Omental fat pad (tissue), 4 donors: Measurements from ENCODE around the gene NYAP1. TPM values are rescaled to one million over a fixed set of nuclear protein-coding genes. Genes with fewer than 3 reads are reported as not detected.
"Not testable (repeated sequence)": the region's sequence is repeated elsewhere in the genome, so short reads cannot be mapped to it uniquely, and the experiment has no call there.

ENCODE experiments used
- ATAC-seq: fragments of 150-250 bp; one replicate; pipeline ENCODE4 v1.9.1; 2016; ENCODE audit warnings: mild to moderate bottlenecking, moderate library complexity; ENCODE audit not compliant: low FRiP score
- DNase-seq: peaks from one replicate; pipeline ENCODE4 v3.0.0-alpha.2; 2019; ENCODE audit warnings: low spot score
- CTCF ChIP-seq, 3 donors: fragments of 450-650 bp; IDR thresholded peaks; one replicate each; pipeline ENCODE4 v1.5.1; 2016 to 2017; ENCODE audit warnings: antibody characterized with exemption in 3 of 3, mild to moderate bottlenecking in 3 of 3, moderate library complexity in 2 of 3
- total RNA-seq, 4 donors: library from RNA; depleted of rRNA; stranded (reverse); fragments of >200 nt; gene quantifications; one replicate each; pipeline ENCODE4 v1.1.0, GENCODE V29; 2016

Gene NYAP1
- 1 to 10 TPM in 3 of 4 donors, under 1 TPM in 1; 0.63 to 3.6 (median 2.1) TPM for total RNA-seq

- DNase-seq: no peak
- TF ChIP-seq CTCF (IDR thresholded peaks at IDR 0.05): no peak
Measured at GRCh38 chr7:100483722-100484672, at the start of gene NYAP1. Gene NYAP1, plus strand, starts transcription at chr7:100483927. Its CDS starts 1,385 bp downstream, at chr7:100485312.

GRCh38 chr7:100434297-100435144 lies 49.2 kb upstream of the NYAP1 start:
- no peak for TF ChIP-seq CTCF (IDR thresholded peaks at IDR 0.05)
- DNase-seq (no peak), ATAC-seq (no peak)

More at GRCh38 chr7:100483722-100484672, at the start of gene NYAP1:
- peak; percentile 61 for ATAC-seq

GRCh38 chr7:100435401-100436304 lies 48.1 kb upstream of the NYAP1 start:
- no peak for TF ChIP-seq CTCF (IDR thresholded peaks at IDR 0.05)
- ATAC-seq (peak; percentile 54), DNase-seq (no peak)

GRCh38 chr7:100437150-100438100 lies 46.3 kb upstream of the NYAP1 start:
- no peak for TF ChIP-seq CTCF (IDR thresholded peaks at IDR 0.05)
- DNase-seq (no peak), ATAC-seq (no peak)

- DNase-seq: no peak
- no peak for ATAC-seq
Measured at GRCh38 chr7:100438172-100438571, 45.6 kb upstream of the NYAP1 start.

GRCh38 chr7:100438731-100439130 lies 45.0 kb upstream of the NYAP1 start:
- not testable (repeated sequence) for ATAC-seq, DNase-seq

More at GRCh38 chr7:100438172-100438571, 45.6 kb upstream of the NYAP1 start:
- TF ChIP-seq CTCF (IDR thresholded peaks at IDR 0.05): no peak

GRCh38 chr7:100439244-100439643 lies 44.5 kb upstream of the NYAP1 start:
- ATAC-seq, DNase-seq: not testable (repeated sequence)
